Measurements from ENCODE around the gene BCL11A.

The BCL11A gene

GRCh38 chr2:60544954-60545560 lies 8.4 kb downstream of the BCL11A start:
- no peak for DNase-seq (ENCODE audit: low read depth)

DNA sequence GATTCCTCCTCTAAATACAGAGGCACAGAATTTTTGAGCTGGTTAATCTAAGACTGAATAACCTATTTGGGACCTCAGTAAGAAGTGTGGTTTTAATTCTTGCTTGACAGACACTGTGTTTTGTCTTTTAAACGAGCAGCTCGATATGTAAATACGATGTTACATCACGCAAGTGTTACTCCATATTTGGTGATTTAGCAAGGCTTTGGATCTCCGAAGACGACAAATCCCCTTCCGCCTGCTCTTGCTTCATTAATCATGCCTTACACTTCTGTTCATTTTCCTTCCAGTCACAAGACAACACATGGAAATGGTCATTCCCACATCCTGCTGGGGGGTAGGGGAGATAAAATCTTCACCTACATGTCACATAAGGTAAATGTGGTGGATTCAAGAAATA lies 9.4 kb downstream of the BCL11A start:
- no peak for DNase-seq (ENCODE audit: low read depth)

DNA sequence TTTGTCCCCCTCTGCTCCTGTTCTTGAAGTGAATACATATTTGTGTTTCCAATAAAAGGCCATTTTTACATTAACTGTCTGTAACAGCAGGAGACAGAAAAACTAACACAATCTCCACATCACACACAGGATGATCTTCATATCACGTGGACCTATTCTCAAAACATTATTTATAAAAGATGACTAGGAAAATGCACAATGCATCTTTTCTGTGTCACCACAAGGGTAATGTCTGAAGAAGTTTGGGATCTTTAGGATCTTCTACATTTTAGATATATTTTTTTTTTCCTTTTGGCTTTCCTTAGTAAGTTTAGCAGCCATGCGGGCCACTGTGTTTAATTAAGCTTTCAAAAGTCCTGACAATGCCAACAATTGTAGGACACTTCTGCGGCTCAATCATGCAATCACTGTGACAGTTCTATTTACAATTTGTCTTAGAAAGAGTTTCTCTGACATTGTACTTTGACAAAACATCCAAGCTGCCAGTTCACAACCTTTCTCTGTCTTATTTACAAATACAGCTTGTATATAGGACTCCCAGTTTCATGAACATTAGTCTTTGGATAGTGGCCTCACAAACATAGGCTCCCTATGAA lies 12.3 kb downstream of the BCL11A start:
- DNase-seq (ENCODE audit: low read depth), result no peak

DNA sequence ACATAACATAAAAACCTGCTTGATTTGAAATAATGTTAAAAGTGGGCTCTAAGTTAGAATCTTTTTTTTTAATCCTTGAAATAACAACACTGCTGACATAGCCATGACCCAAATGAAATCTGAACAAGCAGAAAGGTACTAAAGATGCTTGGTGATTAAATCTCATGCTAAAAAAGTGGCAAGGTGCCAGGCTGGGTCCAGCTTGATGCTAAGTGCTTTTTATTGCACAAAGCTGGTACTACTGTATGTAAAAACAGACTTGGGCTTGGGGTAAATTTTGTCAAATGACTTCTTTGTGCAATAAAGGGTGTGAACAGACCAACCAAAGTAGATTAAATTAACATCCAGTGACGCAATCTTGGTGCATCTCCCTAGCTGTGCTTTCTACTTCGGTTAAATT lies 13.4 kb downstream of the BCL11A start:
- no peak for DNase-seq (ENCODE audit: low read depth)

- no peak for DNase-seq (ENCODE audit: low read depth)
Observed at GRCh38 chr2:60539140-60539539, 14.3 kb downstream of the BCL11A start.

DNA sequence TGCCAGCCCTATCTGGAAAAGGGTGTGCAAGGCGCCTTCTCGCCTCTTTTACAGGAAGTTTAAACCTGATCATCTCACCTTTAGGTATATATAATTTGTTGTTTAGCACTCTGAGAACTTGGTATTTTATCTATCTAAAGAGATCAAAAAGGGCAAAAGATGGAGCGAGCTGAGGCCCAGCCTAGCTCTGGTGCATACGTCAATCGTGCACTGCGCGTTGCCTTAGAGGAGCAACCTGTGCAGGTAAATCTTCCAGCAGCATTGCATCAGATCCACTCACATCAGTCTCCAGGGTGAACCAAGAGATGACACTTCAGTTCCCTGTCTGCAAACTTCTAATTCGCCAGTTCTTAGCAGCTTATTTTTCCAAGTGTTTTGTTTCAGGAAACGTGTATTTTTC lies 15.4 kb downstream of the BCL11A start:
- DNase-seq (ENCODE audit: low read depth), result no peak

DNA sequence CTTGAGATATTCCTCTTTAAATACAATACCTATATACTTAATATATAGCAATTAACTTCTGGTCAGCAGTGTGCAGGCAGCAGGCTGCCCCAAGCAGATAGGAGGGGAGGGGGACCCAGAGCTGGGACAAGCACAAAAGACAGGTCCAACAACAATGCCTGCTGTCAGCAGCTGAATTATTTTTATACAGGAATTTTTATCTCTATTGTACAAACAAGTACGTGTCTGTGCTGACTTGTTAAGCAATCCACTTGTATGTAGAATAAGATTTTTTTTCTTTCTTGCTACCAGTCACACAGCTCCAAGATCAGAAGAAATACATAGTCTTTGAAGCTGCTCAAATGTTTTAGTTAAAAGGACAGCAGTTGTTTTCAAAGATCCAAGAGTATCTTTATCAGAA lies 16.7 kb downstream of the BCL11A start:
- DNase-seq (ENCODE audit: low read depth), result no peak

DNA sequence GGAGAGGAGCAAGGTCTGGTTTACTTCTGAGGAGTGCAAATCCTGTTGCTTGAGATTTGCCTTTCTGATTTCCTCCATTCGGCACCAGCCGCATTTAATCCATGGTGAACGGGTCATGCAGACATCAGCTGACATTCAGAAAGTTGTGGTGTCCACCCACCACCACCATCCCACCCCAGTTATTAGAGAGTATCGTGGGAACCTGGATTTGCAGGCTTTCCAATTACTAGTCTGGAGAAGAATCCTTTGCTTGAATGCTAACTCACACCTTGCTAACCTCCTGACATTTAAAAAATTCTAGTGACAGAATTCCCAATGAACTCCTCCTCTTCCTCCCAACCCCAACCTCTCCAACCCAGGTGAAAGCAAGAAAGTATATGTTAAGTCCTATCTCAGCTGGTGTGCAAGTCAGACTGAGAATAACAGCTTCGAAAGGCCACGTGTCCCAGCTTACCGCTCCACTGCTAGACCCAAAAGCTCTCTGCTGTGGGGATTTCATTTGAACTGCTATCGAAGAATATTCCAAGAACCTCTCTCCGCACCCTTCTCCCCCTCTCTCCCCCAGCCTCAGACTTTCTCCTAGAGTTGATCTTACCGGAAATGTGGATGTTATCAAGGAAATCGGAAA lies 17.7 kb downstream of the BCL11A start:
- no peak for DNase-seq (ENCODE audit: low read depth)

- DNase-seq (ENCODE audit: low read depth), result no peak
Observed at GRCh38 chr2:60534892-60535684, 18.4 kb downstream of the BCL11A start.

DNA sequence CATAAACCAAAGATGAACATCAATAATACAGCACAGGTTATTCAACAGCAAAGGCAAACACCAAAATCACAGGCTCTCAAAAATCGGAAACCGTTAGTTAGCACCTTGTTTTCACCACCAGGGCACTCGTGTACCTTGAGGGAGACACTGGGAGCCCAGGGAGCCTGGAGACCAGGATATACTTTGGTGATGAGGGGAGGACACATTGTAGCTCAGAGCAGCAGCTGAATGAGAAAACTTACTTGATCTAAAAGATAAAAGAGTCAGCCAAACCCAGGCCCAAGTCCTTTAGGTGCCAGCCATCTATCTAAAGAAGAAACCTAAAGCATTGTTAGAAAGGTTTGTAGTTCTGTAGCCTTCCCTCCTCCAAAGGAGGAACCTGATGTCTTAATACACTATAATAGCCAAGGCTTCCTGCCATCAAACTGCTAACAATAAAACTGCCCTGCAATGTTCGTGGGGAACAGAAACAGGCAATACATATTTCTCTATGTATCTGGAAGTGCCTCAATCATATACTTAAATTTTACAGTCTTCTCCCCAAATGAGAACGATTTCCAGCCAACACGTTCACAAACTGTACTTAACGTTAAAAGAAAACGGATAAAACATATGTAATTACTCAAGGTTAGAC lies 19.3 kb downstream of the BCL11A start:
- DNase-seq (ENCODE audit: low read depth), result no peak

DNA sequence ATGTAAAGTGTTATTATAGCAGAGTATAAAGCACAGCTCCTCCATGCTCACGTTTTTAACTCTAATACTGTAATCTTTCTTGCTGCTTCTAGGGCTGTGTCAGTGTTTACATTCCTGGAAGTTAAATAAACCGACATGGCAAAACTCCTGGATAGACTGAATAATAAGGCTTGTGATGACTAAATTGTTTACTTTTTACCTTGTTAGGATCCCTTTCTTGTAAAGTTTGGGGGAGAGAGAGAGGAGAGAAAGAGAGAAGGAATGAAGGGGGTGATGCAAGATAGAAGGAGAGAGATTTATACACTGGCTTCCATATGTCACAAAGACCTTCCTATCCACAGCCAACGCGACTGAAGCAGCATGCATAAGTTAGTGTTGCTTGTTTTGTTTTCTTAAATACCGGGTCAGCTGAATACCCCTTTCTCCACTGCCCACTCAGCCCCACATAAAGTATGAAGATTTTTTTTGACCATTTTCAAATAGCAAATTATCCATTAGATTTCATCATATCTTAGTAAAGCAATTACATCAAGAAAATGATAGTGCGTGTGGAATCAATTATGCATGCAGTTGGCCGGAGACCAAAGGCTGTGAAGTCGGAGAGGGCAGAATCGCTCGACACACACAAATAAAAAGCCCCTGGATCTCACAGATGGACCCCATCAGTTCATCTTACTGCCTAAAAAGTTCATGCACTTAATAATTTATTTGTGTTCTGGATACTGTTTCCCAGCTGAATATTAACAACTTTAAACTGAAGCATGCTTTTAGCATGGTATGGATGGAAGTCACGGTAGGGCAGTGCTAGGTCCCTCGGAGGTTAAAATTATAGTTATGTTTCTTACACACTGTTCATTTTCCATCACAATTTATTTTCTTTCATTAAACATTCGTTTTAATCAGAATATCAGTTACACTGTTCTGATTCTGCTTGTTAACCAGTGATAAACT lies 20.1 kb downstream of the BCL11A start:
- no peak for DNase-seq (ENCODE audit: low read depth)

GRCh38 chr2:60532421-60532820 lies 21.0 kb downstream of the BCL11A start:
- DNase-seq (ENCODE audit: low read depth), result no peak

- DNase-seq (ENCODE audit: low read depth), result no peak
Observed at GRCh38 chr2:60531701-60532133, 21.7 kb downstream of the BCL11A start.

GRCh38 chr2:60530660-60531281 lies 22.7 kb downstream of the BCL11A start:
- no peak for DNase-seq (ENCODE audit: low read depth)

- DNase-seq (ENCODE audit: low read depth), result no peak
Observed at GRCh38 chr2:60529785-60530627, 23.4 kb downstream of the BCL11A start.

DNA sequence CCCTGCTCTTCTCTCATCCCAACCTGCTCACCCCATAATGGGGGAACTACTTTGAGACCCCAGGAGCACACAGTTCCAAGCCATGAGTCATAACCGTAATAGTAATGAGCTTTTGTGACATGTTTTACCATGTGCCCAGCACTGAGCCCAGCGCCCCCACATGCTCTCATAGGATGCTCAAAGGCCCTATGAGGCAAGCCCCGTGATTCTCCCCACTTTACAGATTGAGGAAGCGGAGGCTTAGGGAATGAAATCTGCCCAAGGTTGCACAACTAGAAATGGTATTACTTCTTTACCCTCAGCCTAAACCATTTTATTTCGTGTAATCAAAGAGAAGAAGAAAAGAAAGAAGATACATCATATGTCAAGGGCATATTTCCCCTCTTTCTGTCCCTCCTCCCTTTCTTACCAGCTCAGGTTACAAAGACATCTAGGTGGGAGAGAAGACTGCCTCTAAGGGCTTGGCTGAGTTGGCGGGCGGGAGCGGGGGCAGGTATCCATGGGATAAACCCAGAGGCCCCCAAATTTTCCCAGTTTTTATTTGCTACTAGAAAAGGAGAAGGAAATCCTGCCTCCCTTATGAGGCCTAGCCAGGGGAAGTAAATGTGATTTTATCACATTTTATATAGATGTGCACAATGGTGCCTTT lies 24.2 kb downstream of the BCL11A start:
- DNase-seq (ENCODE audit: low read depth), result no peak

GRCh38 chr2:60528281-60529020 lies 25.0 kb downstream of the BCL11A start:
- DNase-seq (ENCODE audit: low read depth), result no peak

DNA sequence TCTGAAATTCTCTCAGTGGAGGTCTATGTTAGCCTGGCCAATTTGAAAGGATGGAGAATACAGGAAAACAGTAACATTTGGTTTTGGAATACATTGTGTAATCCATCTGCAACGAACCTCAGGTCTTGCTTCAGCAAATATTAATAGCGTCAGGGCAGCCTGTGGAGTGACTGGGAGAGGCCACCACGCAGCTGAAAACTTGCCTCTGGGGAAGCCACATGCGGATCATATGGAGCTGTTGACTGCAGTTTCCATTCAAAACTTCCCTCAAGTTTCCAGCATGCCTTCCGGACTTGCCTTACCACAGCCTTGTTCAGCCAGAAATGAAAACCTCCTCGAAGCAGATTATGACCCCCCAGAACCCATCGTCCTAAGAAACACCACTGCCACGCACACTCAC lies 25.7 kb downstream of the BCL11A start:
- no peak for DNase-seq (ENCODE audit: low read depth)

- DNase-seq (ENCODE audit: low read depth), result no peak
Observed at GRCh38 chr2:60526623-60527022, 26.8 kb downstream of the BCL11A start.

All from stimulated activated CD8-positive, alpha-beta memory T cell treated with anti-CD3 and anti-CD28 coated beads, Interleukin-12 subunit alpha, Interleukin-12 subunit beta, amount 100 ng/mL, for 1 hour (primary cell).